HTR-8/SVneo (cell line): ENCODE results near the gene PEX12.
"Not testable (repeated sequence)": the region's sequence is repeated elsewhere in the genome, so short reads cannot be mapped to it uniquely, and the experiment has no call there.

Source experiments
- DNase-seq: peaks from one replicate; pipeline ENCODE4 v3.0.0; 2011; ENCODE audit warnings: low spot score, mixed read lengths; ENCODE audit not compliant: insufficient read length
- FAIRE-seq: peaks from 2 replicates; lab custom pipeline; 2011; peaks lifted over from hg19 to GRCh38; lab: Jason Lieb, UNC

Gene PEX12

GRCh38 chr17:35584061-35584460, 5.7 kb upstream of the PEX12 start:
- FAIRE-seq (no peak), DNase-seq (no peak)

DNA sequence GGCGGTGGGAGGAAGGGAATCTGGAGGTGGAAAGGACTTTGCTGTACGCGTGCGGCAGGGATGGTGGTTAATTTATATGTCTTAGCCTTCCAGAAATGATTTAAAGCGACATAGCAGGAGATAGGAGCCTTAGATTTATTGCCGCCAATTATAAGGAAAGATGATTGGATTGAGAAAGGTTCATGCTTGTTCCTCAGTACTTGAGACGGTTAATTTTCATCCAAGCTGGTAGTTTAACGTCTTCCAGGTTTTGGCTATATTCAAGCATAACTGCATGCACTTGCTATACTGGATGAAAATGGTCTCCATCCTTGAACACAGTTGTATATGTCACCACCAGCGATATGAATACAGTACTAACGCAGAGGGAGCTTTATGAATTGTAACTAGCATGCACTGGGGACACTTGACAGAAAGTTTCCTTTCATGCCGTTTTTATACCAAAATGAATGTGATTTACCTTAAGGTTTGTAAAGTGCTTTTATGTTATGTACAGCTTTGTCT, 610 bp upstream of the PEX12 start:
- DNase-seq (no peak), FAIRE-seq (no peak)

DNA sequence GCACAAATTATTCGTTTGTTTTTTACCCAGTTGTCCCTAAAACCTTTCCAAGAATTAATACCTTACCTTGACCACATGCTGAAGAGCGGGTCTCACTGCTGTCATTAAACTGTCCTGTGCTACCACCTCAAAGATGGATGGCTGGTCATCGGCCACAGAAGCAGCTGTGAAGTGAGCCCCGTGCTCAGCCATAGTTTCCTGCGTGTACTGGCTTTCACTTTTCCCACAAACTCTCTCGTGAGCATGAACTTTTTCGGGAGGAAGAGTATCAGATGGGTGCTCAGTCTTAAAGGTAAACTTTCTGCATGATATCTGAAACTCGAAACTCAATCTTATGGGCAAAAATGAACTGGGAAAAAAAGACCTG, 558 bp downstream of the PEX12 start:
- DNase-seq (no peak), FAIRE-seq (no peak)

DNA sequence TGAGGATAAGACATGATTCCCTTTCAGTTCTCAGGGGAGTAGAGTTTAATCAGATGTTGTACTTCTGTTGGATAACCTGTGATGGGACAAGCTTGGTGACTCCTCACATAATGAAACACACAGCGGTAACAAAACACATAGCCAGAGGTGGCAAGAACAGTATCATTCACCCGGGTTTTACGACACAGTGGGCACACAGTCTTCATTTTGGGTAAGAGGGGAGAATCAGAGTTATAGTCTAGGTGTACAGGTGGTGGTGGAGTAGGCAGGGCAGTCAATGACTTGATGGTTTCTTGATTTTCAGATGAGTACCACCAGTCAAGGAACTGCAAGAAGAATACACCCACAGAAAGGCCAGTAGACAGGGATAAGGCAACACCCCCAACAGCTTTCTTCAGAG, 2.6 kb downstream of the PEX12 start:
- FAIRE-seq (no peak), DNase-seq (no peak)

DNA sequence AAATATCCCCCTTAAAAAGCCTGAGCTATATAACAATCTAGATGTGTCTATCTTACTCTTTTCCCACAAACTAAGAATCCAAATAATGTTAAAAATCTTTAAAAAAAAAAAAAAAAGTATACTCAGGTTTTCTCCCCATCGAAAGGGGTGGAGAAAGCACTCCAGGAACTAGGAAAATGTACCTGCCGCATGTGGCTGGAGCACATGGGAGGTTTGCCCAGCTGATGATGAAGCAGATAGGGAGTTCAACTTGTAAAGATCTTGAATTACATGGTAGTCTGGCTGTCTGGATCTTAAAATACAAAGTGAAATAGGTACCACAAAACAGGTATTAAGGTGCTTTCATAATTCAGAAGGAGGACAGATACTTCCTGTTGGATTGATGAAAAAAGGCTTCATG, 9.0 kb downstream of the PEX12 start:
- DNase-seq (no peak), FAIRE-seq (no peak)

GRCh38 chr17:35568561-35568960, 9.8 kb downstream of the PEX12 start:
- DNase-seq (no peak), FAIRE-seq (no peak)

- FAIRE-seq: no peak
- no peak for DNase-seq
Measured at GRCh38 chr17:35566968-35567367, 11.4 kb downstream of the PEX12 start.

- FAIRE-seq, DNase-seq: not testable (repeated sequence)
Measured at GRCh38 chr17:35563181-35563580, 15.2 kb downstream of the PEX12 start.

- DNase-seq: no peak
- no peak for FAIRE-seq
Measured at GRCh38 chr17:35560703-35561102, 17.7 kb downstream of the PEX12 start, which contains the start of gene SLFN14. SLFN14 (minus strand) TSS chr17:35560819; CDS start chr17:35558062, 2,757 bp downstream.

DNA sequence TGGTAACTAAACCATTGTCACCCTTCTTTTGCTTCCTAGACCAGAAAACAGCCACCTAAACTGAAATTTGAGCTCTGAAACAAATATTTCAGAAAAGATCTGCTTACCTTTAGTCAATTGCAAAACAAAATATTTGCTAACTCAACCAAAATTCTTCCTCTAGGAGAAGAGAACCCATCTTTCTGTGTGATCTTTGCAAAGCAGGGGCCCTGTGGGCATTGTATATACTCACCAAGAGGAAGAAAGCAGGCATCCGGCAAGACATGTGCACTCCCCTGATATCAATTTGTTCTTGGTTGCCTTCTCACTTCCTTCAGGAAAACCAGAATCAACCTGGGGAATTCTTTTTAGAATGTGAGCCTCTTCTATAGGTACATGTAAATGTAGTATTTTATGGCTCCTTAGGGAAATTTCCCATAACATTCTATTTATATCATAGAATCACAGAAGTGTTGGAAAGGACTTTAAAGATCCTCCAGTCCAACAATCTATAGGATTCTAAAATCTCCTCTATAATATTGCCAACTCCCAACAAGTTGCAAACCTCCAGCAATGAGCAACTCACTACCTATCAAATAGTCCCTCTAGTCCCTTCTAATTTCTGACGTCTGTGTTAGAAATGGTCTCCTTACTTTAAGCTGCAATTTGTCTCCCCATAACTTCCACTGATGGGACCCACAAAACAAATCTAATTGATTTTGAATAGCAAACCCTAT, 18.7 kb downstream of the PEX12 start:
- FAIRE-seq: no peak
- no peak for DNase-seq

DNA sequence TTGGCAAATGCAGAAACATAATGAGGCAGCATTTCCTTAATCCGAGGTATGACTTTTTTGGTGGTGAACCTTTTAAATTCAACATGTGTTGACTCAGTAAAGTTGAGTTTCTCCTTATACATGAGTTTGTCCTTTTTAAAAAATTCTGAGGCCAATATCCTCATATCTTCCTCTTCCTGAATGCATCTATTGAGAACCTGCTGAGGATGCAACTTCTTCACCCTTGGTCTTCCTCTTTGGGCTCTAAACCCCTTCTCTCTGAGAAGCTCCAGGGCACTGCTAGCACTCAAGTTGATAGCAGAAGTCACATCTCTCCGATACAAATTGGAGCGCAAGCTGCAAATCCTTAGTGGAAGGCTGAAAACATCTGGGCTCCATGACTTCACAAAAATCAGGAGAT, 21.0 kb downstream of the PEX12 start:
- FAIRE-seq (no peak), DNase-seq (no peak)

DNA sequence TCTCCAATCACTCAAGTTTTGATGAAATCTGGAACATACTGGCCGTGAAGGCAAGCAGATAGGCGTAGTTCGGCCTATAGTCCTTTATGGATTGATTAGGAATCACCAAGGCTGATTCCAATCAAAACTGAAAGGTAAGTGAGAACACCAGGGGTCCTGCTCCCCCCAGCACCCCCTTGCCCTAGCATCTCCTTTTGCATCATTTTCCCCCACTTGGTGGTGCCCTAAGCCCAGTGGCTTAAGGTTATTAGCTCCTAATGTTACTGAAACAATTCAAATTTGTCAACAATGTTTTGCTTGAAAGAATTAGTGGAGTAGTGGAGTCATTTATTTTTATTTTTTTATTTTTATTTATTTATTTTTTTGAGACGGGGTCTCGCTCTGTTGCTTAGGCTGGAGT, 22.7 kb downstream of the PEX12 start:
- FAIRE-seq: no peak

DNA sequence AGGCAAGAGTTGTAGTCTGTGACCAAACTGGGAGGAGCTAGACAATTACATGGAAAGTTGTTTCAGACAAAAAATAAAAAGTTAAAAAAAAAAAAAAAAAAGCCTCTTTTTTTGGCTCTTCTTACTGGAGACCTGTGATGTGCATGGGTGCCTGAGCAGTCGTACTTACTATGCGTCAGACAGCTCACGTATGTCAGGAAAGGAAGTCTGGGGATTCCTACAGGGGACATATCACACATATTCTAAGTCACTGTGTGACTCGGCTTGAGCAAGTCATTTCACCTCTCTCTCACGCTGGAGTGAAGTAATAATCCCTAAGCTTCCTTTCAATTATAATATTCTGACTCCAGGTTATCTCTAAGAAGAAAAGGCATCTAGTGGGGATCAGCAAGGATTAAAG, 23.7 kb downstream of the PEX12 start:
- DNase-seq (no peak), FAIRE-seq (no peak)

More for the DNA sequence above, 22.7 kb downstream of the PEX12 start:
- no peak for DNase-seq

- FAIRE-seq (no peak), DNase-seq (no peak)
Measured at GRCh38 chr17:35553310-35553709, 25.1 kb downstream of the PEX12 start.

- no peak for FAIRE-seq
Measured at GRCh38 chr17:35548978-35549377, 29.4 kb downstream of the PEX12 start.

DNA sequence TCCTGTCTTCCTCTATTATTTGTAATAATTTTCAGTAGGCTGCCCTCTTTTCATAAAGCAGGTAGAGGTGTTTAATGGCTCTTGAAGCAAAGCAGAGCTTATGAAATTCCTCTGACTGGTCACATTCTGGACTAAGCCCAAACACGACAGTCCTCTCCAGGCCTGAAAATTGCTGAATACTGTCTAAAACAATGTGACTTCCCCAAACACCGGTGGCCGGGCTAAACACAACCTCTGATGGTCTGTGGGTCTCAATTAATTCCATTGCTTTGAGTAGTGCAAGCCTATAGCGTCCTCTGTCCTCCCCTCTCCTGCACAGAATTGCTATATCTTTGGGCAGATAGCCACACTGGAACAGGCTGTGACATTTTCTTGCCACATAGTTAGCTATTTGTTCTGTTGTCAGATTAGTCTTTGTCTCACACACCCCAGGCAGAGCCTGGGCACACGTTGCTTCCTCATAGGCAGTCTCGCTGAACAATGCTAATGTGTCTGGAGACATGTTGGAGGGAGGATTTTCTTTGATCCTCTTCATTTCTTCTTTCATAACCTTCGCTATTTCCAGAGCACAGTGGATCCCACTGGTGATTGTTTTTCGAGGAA, 30.1 kb downstream of the PEX12 start:
- FAIRE-seq: peak; percentile 42

More at GRCh38 chr17:35548978-35549377, 29.4 kb downstream of the PEX12 start:
- no peak for DNase-seq

DNA sequence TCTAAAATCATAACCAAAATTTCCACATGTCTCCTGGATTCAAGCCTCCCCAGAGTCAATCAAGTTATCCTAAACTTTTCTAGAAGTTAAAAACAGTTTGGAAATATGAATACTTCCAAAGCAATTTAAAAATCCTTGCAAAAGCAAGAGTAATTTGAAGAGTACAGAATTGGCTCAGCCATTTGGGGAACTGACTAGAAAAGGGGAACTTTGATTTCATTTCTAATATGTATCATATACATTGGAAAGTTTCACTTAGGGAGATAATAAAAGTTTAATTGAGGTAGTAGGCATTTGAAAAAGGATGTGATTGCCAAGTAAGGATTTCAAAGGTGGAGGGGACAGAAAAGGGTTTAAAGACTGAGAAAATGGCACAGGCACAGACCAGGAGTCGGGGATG, 31.9 kb downstream of the PEX12 start:
- DNase-seq (no peak), FAIRE-seq (no peak)

More for the DNA sequence above, 30.1 kb downstream of the PEX12 start:
- DNase-seq: no peak

DNA sequence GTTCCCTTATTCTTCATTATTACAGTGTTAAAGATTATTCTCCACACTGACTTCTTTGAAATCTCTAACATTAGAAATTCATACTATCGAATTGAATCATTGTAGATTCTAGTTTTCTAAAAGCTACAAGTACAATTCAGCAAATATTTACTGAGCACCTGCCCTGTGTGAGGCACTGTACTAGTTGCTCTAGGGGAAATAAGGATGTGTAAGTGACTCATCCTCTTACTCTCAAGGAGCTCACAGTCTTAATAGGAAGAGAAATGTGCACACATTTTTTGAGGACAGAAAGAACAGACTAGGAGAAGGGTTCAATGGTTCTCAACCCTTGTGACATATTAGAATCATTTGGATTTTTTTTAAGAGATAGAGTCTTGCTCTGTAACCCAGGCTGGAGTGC, 33.2 kb downstream of the PEX12 start:
- FAIRE-seq (no peak), DNase-seq (no peak)

- no peak for DNase-seq
- FAIRE-seq: no peak
Measured at GRCh38 chr17:35543856-35544255, 34.5 kb downstream of the PEX12 start.

DNA sequence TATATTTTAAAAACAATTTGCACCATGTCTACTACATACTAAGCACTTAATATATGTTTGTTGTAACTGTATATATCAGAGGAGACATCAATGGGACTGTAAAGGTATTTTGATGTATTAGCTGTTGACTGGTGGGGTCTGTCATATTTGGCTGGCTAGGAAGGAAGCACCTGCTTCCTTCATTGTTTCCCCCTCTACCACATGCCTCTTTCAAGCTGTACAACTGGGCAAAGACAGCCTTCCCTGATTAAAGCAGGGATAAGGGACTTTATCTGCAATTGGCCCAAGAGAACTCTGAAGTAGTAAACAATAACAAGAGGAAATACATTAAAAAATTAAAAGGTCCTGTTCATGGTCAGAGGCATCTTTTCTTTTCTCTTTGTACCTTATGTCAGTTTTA, 35.4 kb downstream of the PEX12 start:
- DNase-seq (no peak), FAIRE-seq (no peak)

- DNase-seq (no peak), FAIRE-seq (no peak)
Measured at GRCh38 chr17:35541434-35541833, 36.9 kb downstream of the PEX12 start.
